ENCODE results near the gene C11orf86.
"Not testable (repeated sequence)": the region's sequence is repeated elsewhere in the genome, so short reads cannot be mapped to it uniquely, and the experiment has no call there.

Gene C11orf86, protein sequence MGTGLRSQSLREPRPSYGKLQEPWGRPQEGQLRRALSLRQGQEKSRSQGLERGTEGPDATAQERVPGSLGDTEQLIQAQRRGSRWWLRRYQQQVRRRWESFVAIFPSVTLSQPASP

DNA sequence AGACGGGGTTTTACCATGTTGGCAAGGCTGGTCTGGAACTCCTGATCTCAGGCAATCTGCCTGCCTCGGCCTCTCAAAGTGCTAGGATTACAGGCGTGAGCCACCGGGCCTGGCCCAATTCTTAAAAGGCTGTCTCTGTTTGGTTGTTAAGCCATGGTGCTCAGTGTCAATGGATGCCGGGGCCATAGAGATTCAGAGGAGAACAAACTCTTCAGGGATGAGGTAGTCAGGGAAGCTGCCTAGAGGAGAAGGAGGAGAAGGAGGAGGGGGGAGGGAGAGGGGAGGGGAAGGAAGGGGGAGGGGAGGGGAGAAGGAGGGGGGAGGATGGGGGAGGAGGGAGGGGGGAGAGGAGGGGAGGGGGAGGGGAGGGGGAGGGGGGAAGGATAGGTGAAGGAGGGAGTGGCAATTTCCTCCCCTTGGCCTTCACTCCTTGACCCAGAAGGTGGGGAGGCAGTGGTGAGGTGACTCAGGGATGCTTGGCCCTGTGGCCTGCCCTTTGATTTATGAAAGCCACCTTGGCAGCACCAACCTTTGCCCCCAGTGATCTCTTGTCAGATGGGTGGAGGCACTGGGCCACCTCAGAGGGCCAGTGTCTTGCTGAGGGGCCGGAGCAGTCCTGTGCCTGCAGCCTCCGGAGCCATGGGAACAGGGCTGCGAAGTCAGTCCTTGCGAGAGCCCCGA, at the start of gene C11orf86:
TSS of gene C11orf86 (plus strand) at position 581 of the 681 bp plus-strand sequence. CDS start at position 640, 59 bp downstream.
- DNase-seq: no peak

GRCh38 chr11:66929753-66930152, 45.4 kb upstream of the C11orf86 start:
- no peak for DNase-seq

- no peak for DNase-seq
Observed at GRCh38 chr11:66932543-66932942, 42.6 kb upstream of the C11orf86 start.

DNA sequence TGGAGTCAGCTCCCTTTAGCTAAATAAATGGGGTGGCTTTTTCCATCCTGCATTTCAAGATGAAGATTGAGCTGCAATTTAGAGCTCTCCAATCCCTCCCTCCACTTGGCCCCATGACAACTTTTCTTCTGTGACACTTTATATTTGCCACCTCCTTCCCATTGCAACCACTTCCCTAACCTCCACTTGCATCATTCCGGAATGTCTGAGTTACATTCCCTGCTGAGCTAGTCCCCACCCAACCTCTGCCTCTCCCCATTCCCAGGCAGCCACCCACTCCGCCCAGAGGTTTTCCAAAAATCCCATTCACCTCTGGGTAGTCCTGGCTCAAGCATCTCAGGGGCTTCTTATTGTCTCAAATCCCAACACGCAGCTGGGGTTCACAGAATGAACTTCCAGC, 41.6 kb upstream of the C11orf86 start:
- DNase-seq: no peak

DNA sequence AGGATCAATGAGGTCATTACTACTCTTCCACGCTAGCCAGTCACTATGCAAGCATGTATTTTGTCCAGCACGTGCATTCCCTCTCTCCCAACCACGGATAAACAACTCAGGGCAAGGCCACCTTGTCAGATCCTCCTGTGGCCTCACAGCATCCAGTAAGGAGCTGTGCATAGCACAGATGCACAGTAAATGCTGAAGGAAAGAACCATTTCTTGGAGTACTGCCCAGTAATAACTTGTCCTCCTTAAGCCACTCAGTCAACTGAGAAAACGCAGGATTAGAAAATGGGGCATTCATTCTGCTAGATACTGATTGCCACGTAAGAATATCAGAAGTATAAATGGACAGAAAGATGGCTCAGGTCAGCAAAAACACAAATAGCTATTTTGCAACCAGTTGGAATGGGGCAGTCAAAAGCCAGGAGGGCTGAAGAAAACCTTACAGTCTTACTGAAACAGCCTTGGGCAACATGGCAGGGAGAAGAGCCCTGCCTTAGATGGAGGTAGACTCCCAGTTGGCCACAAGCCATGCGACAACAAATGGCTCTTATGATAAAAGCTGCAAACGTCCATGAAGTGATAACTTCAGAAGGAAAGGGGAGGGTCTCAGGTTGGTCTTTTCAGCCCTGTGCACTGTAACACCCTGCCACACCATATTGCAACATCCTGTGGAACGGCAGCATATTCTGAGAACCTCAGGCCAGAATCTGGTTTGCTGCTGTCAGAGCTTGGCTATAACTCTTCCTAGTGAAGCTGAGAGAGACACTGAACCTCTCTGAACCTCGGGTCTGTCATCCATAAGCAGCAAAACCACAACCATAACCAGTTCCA, 39.9 kb upstream of the C11orf86 start:
- DNase-seq: no peak

DNA sequence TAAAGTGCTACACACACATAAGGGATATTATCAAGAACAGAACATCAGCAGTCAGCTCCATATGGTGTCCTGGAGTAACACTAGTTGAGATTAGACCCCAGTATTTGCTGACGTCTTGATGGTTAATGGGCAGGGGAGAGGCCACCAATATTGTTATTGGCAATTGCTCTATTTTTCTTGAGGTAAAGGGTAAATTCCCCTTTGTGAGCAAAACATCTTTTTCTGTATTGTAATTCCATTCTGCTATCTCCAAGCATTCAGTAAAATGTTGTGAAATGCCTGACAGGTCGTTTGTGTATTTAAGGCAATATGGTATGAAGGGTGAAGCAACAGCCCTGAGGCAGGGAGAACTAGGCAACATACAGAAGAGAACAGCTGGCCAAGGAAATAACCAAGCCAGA, 38.8 kb upstream of the C11orf86 start:
- DNase-seq: no peak

DNA sequence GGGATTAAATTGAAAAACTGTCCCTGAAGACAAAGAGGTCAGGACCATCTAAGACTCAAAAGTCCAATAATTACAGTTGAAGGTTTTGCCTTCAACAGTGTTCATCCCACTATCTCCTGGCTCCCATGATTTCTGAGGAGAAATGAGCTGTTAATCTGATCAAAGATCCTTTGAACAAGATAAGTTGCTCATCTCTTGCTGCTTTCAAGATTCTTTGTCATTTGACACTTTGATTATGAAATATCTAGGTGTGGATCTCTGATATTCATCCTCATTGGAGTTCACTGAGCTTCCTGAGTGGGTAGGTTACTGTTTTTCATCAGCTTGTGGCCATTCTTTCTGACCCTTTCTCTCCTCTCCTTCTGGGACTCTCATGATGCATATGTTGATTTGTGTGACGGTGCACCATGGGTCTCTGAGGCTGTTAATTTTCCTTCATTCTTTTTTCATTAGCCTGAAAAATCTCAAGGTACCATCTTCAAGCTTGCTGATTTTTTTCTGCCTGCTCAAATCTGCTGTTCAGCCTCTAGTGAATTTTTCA, 37.8 kb upstream of the C11orf86 start:
- no peak for DNase-seq

- DNase-seq: no peak
Observed at GRCh38 chr11:66938582-66939135, 36.4 kb upstream of the C11orf86 start.

DNA sequence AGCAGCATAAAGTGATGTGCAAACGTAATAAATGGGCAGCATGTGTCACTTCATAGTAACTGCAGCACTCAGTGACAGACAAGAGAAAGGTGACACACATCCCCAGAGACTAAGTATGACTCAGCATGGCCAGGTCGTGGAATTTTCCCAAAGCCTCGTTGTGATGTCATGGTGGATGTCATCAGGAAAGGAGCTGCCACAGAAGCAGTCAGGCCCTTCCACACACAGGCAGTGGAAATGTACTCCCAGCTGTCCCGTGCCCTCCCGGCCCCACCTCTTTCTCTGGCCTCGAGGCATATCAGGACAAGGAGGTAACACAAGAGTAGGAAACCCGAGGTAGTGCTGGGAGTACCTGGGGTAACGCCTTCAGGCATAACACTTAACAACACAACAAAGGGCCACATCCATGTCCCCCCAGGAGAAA, 25.0 kb upstream of the C11orf86 start:
- DNase-seq: peak; percentile 77

DNA sequence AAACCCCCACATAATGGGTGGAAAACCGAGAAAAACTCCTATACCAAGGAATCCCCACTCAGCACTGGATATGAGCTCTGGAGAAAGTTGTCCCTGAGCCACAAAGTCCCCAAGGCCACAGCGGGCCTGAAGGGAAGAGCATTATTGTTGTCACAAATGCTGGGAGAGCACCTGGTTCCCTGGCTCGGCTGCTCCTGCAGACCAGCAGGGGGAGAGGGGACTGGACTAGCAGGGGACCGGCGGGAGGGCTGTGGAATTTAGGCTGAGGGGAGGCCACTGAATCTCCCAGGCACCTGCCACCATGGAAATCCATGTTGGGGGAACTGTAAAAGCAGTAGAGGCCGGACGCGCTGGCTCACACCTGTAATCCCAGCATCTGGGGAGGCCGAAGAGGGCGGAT, 24.0 kb upstream of the C11orf86 start:
- DNase-seq: no peak

DNA sequence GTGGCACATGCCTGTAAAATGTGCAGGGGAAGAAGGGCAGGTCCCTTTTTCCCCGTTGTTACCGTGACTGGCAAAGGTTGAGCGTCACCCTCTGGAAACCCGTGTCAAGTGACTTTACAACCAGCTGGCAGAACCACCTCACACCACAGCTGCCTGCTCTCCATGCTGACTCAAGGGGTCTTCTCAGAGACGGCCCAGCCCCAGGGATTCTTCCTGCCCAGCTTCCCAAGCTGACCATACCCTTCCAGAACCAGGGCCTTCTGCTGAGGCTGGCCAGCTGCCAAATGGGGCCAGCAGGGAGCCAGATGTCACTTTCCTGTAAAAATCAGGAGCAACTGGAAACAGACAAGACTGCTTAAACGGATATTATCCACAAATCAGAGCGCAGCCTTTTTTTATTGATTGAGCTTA, 23.2 kb upstream of the C11orf86 start:
- no peak for DNase-seq

DNA sequence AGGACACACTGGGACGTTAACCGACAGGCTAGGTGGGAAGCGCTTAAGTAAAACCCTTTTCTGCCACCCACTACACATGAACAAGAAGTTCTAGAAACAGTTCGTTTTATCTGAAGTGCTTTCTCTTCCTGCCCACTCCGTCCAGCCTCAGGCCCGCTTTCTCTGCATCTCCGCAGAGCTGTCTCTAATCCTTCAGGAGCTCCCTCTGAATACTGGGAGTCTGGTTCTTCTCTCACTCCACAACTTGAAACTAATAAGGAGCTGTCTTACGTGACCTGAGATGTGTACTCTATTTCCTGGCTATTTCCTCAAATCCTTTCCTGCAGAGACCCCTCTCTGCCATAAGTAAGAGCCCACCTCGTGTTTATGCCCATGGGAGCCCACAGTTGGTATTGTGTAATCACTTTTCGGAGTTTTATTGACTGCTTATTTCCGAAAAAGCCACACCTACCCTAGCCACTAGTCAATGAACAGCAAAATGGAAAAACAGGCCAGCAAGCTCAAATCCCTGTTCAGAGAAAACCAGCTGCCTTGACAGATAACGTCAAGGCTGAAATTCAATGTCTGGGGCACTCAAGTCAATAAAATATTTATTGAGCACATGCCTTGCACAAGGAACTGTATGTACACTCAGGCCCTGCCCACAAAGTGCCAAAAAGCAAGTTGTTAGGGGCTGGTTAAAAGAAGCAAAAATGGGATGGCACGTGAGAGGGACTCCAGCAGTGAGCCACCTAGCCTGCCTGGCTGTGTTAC, 21.8 kb upstream of the C11orf86 start:
- no peak for DNase-seq

DNA sequence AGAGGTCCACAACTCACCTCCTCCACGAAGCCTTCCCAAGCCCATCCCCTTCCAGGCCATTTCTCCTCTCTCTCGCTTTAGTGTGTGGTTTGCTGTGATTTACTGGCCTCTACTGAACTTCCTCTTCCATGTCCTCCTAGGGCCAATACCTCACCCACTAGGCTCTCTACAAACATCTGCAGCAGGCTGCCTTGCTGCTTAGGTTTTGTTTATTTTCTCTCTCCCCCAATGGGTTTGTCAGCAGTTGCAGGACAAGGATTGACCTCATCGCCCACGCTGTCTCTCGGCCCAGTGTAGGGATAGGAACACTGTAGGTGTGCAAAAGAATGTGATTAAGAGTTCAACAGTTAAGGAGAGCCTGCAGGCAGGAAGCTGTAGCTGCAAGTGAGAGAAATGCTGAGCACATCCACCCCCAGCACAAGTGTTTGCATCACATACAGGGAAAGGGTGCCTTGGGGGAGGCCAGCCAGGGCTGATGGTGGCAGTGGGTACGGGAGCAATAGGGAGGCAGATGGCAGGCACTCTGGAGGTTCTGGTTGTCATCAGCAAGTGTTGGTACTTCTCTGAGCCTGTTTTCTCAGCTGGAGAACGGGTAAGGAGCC, 18.3 kb upstream of the C11orf86 start:
- no peak for DNase-seq

GRCh38 chr11:66957971-66958231, 17.2 kb upstream of the C11orf86 start:
- DNase-seq: no peak

DNA sequence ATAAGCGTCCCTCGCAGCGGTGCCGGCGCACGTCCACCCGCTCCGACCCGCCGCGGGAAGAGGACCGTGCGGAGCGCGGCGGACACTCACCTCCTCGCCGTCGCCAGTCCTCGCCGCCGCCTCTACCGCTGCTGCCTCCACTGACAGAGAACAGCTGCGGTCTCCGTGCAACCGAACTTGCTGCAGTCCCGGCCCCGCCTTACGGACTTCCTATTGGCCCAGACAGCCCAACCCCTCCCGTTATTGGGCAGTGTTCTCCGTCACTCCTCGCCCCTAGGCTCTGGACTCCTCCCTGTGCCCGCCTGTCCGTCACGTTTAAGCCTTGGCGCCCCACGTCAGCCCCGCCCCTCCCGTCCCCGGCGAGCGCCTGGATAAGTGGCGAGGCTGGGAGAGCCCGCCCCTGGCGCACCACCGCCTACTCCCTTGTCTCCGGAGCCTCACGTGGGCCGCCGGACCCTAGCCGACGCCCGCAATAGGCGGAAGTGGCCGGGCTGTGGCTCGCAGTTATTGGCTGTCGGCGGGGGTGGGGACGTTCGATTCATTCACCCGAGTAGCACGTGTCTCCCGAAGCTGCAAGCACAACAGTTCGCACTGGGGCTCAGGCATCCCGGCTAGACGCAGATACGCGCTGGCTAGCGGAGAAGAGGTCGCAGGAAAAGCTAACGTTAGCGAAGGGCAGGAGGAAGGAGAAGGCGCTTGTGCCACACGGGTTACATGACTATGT, 16.7 kb upstream of the C11orf86 start, which contains the start of gene PC:
TSS of gene PC (minus strand) at position 152 of the 724 bp plus-strand sequence. CDS start 86,224 bp downstream, outside the sequence.
- peak; percentile 99 for DNase-seq

DNA sequence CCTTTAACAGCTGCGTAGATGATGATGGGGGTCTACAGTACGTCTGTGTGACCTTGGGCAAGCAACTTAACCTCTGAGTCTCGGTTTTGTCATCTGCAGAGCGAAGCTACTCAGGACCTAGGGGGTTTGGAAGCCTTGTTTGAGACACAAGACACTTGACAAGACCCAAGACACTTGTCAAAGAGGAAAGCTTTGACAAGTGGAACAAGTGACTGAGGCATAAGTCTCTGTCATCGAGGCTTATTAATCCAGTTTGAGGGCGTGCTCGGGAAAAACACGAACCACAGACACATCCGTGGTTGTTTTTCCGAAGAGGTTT, 16.2 kb upstream of the C11orf86 start:
- no peak for DNase-seq

GRCh38 chr11:66961691-66962213, 13.4 kb upstream of the C11orf86 start:
- DNase-seq: not testable (repeated sequence)

DNA sequence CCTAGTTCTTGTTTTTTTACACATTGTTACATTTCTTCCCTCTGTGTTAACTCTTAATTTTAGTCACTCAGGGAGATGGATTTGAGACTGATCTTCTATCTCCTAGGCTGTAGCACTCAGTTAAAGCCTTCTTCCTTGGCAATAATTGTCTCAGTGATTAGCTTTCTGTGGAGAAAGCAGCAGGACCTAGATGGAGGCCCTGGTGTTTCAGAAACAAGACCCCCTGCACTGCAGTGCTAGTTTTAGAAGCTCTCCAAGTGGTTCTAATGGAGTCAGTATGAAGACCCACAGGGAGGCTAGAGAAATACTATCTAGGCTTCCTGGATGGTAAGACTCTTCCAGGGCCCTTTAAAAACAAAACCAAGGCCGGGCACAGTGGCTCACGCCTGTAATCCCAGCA, 12.9 kb upstream of the C11orf86 start:
- no peak for DNase-seq

DNA sequence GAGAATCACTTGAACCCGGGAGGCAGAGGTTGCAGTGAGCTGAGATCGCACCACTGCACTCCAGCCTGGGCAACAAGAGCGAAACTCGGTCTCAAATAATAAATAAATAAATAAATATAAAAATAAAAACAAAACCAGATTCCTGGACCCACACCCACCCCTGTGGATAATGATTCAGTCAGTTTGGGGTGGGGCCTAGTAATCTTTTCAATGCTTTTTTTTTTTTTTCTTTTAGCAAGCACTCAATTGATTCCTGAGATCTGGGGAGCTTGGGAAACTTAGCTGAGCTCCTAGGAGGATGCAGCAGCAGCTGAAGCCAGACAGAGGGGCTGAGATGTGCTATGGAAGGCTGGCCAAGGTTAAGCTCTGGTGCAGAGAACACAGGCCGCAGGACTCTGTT, 12.3 kb upstream of the C11orf86 start:
- DNase-seq: no peak

DNA sequence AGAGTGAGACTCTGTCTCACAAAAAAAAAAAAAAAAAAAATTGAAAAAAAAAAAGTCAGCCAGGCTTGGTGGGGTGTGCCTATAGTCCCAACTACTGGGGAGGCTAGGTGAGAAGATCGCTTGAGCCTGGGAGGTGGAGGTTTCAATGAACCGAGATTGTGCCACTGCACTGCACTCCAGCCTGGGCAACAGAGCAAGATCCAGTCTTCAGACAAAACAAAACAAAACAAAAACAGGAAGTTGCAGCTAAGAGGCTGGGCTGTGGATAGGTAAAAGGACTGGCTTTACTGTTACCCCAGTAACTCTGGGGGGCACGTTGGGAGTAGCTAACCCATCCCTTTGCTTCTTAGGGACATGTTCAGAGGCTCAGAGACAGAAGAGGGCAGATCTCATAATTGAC, 10.6 kb upstream of the C11orf86 start:
- DNase-seq: no peak

- no peak for DNase-seq
Observed at GRCh38 chr11:66966351-66966750, 8.8 kb upstream of the C11orf86 start.
